GM12874 (cell line): ENCODE measurements around the gene FBH1.

ENCODE experiments used
- TF ChIP-seq, protein P1 (sequence below): IDR thresholded peaks from 2 replicates; pipeline ENCODE4 v1.5.1; 2011; ENCODE audit warnings: low read depth, mild to moderate bottlenecking, control low read depth, low read length, moderate library complexity; ENCODE audit not compliant: insufficient read depth

Gene FBH1

DNA sequence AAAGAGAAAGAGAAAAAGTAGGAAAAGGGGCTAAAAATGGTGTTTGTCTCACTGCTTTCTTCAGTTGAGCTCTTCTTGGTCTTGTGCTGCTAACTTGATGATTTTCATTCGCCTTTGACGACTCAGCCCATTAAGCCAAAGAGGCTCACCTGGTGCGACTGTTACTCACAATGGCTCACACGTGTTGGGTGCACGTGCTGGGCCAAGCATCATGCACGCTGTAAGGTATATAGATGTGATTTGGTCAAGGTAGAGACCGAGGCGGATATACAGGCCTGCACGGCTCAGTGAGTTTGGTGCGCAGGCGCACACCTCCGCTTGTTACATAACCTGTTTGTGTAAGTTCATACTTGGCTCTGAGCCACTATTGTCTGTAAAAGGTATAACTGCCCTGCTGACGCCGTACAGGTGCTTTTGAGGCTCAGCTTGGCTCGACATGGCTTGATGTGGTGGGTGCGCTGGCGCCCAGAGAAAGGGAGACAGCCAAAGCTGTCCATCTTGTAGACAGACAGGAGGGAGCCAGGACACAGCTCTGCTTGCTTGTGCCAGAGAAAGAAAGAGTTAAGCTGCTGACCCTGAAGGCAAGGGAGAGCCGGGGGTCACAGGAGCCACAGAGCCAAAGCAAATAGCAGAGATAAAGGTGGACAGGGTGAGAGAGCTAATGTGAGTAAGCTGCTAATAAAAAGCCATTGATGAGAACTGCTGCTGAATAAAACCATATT is 33.9 kb upstream of the FBH1 start:
- TF ChIP-seq, protein P1, sequence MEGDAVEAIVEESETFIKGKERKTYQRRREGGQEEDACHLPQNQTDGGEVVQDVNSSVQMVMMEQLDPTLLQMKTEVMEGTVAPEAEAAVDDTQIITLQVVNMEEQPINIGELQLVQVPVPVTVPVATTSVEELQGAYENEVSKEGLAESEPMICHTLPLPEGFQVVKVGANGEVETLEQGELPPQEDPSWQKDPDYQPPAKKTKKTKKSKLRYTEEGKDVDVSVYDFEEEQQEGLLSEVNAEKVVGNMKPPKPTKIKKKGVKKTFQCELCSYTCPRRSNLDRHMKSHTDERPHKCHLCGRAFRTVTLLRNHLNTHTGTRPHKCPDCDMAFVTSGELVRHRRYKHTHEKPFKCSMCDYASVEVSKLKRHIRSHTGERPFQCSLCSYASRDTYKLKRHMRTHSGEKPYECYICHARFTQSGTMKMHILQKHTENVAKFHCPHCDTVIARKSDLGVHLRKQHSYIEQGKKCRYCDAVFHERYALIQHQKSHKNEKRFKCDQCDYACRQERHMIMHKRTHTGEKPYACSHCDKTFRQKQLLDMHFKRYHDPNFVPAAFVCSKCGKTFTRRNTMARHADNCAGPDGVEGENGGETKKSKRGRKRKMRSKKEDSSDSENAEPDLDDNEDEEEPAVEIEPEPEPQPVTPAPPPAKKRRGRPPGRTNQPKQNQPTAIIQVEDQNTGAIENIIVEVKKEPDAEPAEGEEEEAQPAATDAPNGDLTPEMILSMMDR, result no peak

DNA sequence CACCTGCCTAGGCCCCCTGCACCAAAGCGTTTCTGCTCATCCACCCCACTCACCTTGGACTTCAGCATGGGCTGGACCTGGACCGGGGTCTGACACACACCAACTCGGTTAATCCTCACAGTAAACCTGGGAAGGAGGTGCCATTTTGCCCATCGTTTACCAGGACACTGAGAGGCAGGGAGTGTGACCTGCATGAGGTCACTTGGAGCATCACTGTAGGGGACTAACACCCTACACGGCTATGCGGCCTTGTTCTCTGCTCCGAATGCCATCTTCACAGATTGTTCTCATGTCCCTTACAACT is 33.4 kb upstream of the FBH1 start:
- TF ChIP-seq, protein P1, result no peak

DNA sequence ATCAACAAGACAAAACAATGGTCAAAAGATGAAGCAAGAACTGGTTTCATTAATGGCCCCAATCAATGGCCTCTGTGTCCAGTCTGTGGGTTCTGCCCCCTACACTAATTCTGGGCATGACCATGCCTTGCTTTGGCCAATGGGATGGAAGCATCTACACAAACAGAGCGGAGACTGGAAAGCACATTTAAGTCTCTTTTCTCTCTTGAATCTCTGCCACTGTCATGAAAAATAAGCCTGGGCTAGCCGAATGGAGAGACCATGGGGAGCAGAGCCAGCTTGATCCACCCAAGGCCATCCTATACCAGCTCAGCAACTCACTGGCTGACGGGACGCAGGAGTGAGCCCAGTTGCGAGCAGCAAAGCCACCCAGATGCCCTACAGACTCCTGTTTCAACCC is 31.2 kb upstream of the FBH1 start:
- TF ChIP-seq, protein P1, result no peak

DNA sequence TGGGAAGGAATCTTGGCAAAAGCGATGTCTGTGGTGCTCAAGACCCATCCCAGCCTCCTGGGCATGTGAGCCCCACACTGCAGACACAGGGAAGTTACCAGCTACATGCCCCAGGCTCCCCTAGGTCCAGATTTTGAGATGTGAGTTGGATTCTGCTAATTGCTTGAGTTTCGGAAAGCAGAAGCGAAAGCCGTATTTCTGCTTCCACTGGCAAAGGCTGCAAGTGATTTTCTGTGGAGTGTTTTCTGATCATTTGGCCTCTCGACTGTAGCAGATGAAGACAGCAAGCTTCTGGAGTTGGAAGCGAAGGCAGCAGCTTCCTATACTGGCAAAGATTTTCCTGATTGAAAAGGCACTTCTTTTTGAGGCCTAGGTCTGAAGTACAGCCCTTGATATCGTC is 30.0 kb upstream of the FBH1 start:
- TF ChIP-seq, protein P1, result no peak

DNA sequence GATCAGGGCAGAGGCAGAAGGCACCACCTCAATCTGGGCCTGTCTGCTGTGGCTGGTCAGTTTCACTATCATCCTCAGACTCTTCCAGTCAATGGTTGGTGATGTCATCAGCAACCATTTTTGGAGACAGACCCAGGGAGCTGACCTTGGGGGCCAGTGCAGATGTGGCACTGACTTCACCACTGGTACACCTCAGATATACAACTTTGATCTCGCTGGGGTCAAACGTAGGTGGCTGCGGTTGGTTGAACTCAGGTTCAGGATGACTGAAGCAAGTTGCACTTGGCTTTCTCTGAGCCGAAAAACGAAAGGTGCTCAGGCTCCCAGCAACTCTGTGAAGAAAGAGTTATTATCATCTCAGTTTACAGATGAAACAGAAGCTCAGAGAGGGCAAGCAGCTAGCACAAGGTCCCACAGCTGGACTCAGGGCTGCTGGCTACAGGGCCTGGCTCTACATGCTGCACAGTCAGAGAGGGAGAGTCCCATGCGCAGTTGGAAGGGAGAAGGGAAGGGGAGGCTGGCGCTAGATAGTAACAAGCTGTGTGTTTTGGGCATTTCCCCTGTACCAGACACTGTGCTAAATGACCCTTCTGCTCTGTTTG is 27.6 kb upstream of the FBH1 start:
- TF ChIP-seq, protein P1, result no peak

DNA sequence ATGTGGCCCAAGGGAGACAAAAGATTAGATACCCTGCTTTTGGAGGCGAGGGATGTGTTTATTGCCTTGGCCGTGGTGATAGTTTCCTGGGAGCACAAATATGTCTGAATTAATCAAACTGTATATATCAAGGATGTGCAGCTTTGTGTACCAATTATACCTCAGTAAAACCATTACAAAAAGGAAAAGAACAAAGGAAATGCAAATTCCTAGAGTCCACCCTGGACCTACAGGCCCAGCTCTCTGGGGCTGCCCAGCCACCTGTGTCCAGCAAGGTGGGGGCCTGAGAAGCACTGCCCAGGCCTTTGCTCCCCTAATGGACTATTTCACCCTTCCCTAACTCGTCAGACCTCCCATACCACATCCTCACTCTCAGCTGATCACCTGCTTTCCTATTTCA is 20.9 kb upstream of the FBH1 start:
- TF ChIP-seq, protein P1, result no peak

- TF ChIP-seq, protein P1, result no peak
Measured at GRCh38 chr10:5871596-5871995, 18.4 kb upstream of the FBH1 start.
